NCI-H146 treated with DMSO at 0.1 percent for 48 hours (cell line): Measurements from ENCODE around the gene ZFAND2B.
A peak's percentile ranks its signal among the peaks of the same experiment; 100 is the strongest.

Experiments used
- DNase-seq: peaks from one replicate; lab custom pipeline; 2025; ENCODE audit not compliant: unreplicated experiment; lab: John Stamatoyannopoulos, UW

The ZFAND2B gene, protein sequence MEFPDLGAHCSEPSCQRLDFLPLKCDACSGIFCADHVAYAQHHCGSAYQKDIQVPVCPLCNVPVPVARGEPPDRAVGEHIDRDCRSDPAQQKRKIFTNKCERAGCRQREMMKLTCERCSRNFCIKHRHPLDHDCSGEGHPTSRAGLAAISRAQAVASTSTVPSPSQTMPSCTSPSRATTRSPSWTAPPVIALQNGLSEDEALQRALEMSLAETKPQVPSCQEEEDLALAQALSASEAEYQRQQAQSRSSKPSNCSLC

GRCh38 chr2:219206328-219207133 lies at the start of gene ZFAND2B:
ZFAND2B (plus strand) TSS chr2:219206782; CDS start chr2:219206988, 206 bp downstream.
- peak; percentile 65 for DNase-seq

- DNase-seq: no peak
These were observed 49.2 kb upstream of the ZFAND2B start for GRCh38 chr2:219157396-219157795.

DNA sequence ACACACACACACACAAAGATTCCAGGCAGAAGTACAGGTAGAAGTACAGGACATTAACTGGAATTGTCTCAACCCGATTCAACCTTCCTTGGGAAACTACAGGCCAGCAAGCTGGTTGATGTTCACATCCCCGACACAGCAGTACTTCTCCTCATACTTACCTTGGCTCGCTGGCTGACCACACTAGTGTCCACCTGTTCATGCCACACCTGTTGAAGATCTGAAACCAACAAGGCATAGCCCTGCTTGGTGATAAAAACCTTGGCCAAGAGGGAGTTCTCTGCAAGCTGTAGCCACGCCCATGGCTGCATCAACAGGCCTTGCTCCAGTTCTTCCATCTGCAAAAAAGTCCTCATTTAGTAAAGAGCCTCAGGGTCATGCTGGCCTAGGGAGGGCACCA lies 48.6 kb upstream of the ZFAND2B start:
- DNase-seq: no peak

- DNase-seq: no peak
These were observed 48.0 kb upstream of the ZFAND2B start for GRCh38 chr2:219158586-219158985.

DNA sequence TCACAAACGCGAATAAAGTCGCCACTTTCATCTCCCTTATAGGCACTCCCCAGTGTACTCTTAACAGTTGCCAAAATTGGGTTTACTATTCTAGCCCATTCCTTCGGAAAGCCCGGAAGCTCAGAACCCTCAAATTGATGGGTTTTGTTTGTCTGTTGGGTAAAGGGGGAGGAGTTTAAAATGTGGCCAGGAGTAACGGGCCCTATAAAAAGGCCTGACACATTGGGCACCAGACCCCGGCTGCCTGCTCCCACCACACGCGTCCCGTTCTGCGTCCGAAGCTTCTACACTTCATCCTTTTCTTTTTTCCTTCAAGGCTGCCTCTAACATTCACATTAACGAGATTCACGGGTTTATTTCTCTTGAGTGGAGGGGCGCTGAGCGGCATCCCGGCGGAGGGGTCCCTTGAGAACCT lies 46.8 kb upstream of the ZFAND2B start:
- DNase-seq: no peak

DNA sequence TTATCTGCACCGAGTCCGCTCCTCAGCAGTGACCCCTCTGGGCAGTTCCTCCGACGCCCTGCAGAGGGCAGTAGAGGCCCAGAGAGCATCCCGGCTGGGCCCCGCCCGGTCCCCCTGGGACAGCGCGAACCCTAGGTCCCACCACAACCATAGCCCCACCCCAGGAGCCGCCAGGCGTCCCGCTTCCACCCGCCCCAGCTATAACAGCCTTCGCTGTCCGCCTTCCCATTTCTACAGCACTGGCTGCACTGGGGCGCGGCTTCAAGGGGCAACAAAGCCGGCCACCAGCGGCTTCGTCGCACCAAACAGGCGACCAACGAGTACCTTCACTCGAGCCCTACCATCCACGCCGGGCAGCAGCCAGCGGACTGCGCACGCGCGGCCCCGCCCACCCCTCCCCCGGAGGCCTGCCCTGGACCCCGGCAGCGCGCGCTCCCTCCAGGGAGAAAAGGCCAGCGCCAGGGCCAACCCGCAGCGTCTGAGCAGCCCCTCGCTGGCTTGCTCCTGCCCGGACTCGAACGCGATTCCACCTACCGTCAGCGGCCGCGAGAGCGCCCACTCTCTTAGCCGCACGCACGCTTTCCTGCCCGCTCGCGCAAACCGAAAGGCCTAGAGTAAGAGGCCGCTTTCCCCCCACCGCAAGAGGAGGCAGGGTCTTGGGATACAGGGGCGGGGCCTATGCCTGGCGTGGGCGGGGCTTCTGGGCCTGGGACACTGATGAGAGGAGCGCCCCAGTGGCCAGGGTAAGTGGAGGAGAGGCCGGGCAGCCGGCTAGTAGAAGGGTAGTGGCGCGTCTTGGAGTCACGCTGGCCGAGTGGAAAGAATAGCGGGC lies 46.2 kb upstream of the ZFAND2B start, which contains the start of gene NHEJ1:
NHEJ1 (minus strand) TSS at position 630 of the 832 bp plus-strand sequence. CDS start 2,453 bp downstream, outside the sequence.
- peak; percentile 44 for DNase-seq

DNA sequence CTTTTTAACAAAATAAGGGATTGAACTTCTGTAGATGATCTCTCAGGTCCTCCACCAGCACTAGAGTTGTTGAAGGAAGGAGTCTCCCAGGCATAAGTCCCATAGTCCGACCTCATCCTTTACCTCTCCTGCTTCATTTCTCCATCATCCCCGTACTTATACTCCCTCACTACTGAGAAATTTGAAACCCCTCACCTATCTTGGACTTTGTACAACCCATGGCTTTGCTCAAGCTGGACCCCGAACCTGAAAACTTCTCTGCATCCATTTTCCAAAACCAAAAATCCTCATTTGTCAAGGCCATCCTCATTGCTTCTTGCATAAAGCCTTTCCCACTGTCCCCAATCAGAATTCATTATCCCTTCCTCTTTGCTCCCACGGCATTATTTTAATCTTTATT lies 45.5 kb upstream of the ZFAND2B start:
- DNase-seq: no peak

GRCh38 chr2:219163156-219163555 lies 43.4 kb upstream of the ZFAND2B start:
- DNase-seq: no peak

DNA sequence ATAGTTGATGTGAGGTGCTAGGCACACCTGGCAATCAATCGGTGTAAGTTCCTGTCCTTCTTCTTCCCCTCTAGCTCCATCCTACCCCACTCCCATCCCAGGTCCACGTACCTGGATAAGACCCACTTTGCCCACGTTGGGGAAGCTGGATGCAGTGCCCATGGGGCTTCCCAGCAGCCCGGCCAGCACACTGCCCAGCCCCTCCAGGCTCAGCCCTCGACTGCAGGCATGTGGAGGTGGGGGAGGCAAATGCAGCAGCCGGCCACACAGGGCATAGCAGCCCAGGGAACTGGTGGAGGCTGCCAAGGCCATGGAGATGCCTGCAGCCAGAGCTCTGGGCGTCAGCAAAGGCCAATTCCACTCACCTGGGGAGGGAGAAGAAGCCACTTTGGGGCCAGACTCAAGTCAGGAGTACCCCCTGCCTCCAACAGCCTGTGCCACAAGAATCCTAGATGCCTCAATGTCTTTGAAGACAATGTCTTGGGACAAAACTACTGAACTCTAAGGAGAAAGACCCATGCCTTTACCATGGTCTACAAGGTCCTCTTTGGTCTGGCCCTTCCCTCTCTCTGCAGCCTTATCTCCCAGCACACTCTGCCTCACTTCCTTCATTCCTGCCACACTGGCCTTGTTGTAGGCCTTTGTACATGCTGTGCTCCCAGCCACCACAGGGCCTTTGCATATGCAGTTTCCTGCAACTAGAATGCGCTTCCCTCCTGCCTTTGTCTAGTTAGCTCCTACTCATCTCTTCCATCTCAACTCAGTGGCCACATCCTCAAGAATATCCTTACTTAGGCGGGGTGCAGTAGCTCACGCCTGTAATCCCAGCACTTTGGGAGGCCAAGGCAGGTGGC lies 41.3 kb upstream of the ZFAND2B start:
- DNase-seq: no peak

- DNase-seq: no peak
These were observed 38.6 kb upstream of the ZFAND2B start for GRCh38 chr2:219167997-219168396.

- DNase-seq: no peak
These were observed 38.1 kb upstream of the ZFAND2B start for GRCh38 chr2:219168526-219168925.

GRCh38 chr2:219168932-219169331 lies 37.6 kb upstream of the ZFAND2B start:
- no peak for DNase-seq

DNA sequence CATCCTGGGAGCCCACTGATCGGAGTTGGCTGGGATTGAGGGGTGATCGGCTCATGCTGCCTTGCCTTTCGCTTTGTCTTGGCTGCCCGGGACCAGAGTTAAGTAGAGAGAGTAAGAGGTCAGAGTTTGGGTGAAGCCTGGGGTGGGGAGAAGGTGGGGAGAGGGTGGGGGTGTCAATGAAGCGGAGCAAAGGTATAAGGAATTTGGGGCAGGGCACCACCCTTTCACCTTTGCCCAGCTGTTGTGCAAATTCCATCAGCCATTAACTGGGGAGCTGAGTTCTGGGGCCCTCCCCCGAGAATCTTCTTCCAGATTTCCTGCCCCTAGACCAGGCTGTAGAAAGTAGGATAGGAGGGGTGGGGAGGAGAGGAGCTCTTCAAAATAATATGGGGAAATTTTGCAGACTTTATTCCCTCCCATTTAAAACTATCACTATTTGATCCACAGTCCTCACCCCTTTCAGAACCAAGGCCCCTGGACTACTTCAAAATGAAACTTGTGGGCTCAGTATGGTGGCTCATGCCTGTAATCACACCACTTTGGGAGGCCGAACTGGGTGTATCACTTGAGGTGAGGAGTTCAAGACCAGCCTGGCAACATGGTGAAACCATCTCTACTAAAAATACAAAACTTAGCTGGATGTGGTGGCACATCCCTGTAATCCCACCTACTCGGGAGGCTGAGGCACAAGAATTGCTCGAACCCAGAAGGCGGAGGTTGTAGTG lies 36.5 kb upstream of the ZFAND2B start, which contains the start of gene SLC23A3:
SLC23A3 (minus strand) TSS at position 100 of the 725 bp plus-strand sequence; CDS start at position 55, 45 bp downstream.
- DNase-seq: no peak

DNA sequence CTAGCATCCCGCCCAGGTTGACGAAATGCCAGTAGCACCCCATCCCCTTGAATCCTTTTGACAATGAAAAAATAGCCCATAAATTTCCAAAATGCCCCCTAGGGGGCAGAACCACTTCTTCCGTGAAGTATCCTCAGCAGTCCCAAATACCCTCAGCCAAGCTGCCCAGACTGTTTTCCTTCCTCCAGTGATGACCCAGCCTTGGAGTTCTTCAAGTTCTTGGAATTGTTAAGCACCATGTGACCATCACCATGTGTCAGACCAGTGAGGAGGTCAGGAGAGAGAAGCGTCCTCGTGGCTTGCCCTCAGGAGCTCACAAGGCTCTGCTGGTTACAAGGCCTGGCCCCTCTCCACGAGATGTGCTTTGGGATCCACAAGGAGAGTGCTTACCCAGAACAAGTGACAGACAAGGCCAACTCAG lies 35.3 kb upstream of the ZFAND2B start:
- no peak for DNase-seq

GRCh38 chr2:219172231-219173154 lies 34.1 kb upstream of the ZFAND2B start:
- no peak for DNase-seq

DNA sequence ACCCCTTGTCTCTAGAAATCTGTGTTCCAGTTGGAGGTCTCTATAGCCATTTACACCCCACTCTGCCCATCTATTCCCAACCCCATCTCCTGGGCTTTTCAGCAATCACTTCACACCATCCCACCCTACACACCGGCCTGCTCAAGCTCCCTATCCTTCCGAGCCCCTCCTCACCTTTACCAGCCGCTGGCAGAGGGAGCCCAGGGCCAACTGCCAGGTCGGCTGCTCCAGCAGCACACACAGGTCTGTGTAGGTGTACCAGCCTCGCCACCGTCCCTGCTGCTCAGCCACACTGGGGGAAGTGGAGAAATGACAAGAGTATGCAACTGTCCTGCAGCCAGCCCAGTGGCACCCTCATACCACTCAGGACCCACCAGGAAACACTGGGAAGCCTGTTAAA lies 33.4 kb upstream of the ZFAND2B start:
- DNase-seq: no peak

GRCh38 chr2:219174146-219174545 lies 32.4 kb upstream of the ZFAND2B start:
- DNase-seq: no peak

- no peak for DNase-seq
These were observed 31.8 kb upstream of the ZFAND2B start for GRCh38 chr2:219174801-219175200.

GRCh38 chr2:219175486-219175885 lies 31.1 kb upstream of the ZFAND2B start:
- no peak for DNase-seq
